SK-N-SH treated with all-trans-retinoic acid at 6 μM for 48 hours (cell line): ENCODE data around the gene CNEP1R1.
"Not testable (repeated sequence)": the region's sequence is repeated elsewhere in the genome, so short reads cannot be mapped to it uniquely, and the experiment has no call there.

Experiments
- ATAC-seq: fragments of 200-7000 bp; cut with Tn5 transposase; 3 replicates; pipeline ENCODE4 v1.9.1; 2020; ENCODE audit warnings: mild to moderate bottlenecking, moderate library complexity
- ARNTL ChIP-seq: fragments of 450-650 bp; formaldehyde crosslinking; IDR thresholded peaks from 2 replicates; pipeline ENCODE4 v1.5.0; 2020; ENCODE audit warnings: low read depth, mild to moderate bottlenecking, moderate library complexity, borderline replicate concordance
- CSDC2 ChIP-seq: fragments of 250-450 bp; sonication (Bioruptor Pico); IDR thresholded peaks from 2 replicates; pipeline ENCODE4 v1.5.0; 2020; ENCODE audit warnings: mild to moderate bottlenecking, moderate library complexity
- ESRRG ChIP-seq: fragments of 250-450 bp; sonication (Bioruptor Pico); IDR thresholded peaks from 2 replicates; pipeline ENCODE4 v1.6.1; 2021; ENCODE audit warnings: mild to moderate bottlenecking
- GLIS3 ChIP-seq: fragments of 250-450 bp; sonication (Bioruptor Pico); IDR thresholded peaks from 2 replicates; pipeline ENCODE4 v1.5.0; 2020; ENCODE audit warnings: mild to moderate bottlenecking, moderate library complexity
- ISL1 ChIP-seq: fragments of 250-450 bp; sonication (Bioruptor Pico); IDR thresholded peaks from 2 replicates; pipeline ENCODE4 v2.1.2; 2022; ENCODE audit warnings: mild to moderate bottlenecking, moderate library complexity
- OSR1 ChIP-seq: fragments of 250-450 bp; sonication (Bioruptor Pico); IDR thresholded peaks from 2 replicates; pipeline ENCODE4 v1.8.0; 2022; ENCODE audit warnings: moderate library complexity, mild to moderate bottlenecking, inconsistent platforms
- PPARA ChIP-seq: fragments of 250-450 bp; sonication (Bioruptor Pico); IDR thresholded peaks from 2 replicates; pipeline ENCODE4 v1.5.0; 2020; ENCODE audit warnings: mild to moderate bottlenecking, borderline replicate concordance
- SNAI2 ChIP-seq: fragments of 250-450 bp; sonication (Bioruptor Pico); IDR thresholded peaks from 2 replicates; pipeline ENCODE4 v1.5.0; 2020; ENCODE audit warnings: mild to moderate bottlenecking, moderate library complexity
- TOX ChIP-seq: fragments of 250-450 bp; sonication (Bioruptor Pico); IDR thresholded peaks from 2 replicates; pipeline ENCODE4 v1.8.0; 2021; ENCODE audit warnings: mild to moderate bottlenecking, moderate library complexity, borderline replicate concordance
- ZC3H10 ChIP-seq: fragments of 250-450 bp; sonication (Bioruptor Pico); IDR thresholded peaks from 2 replicates; pipeline ENCODE4 v1.5.1; 2021; ENCODE audit warnings: mild to moderate bottlenecking, moderate library complexity
- ZFP3 ChIP-seq: fragments of 250-450 bp; sonication (Bioruptor Pico); IDR thresholded peaks from 2 replicates; pipeline ENCODE4 v1.5.0; 2020; ENCODE audit warnings: mild to moderate bottlenecking, moderate library complexity
- ZFP30 ChIP-seq: fragments of 450-650 bp; formaldehyde crosslinking; IDR thresholded peaks from 2 replicates; pipeline ENCODE4 v1.5.0; 2022; ENCODE audit warnings: mild to moderate bottlenecking, moderate library complexity
- ZNF565 ChIP-seq: fragments of 450-650 bp; formaldehyde crosslinking; conservative IDR thresholded peaks from 2 replicates; pipeline ENCODE4 v1.5.0; 2020; ENCODE audit warnings: low read depth, mild to moderate bottlenecking, moderate library complexity
- ZNF8 ChIP-seq: fragments of 450-650 bp; formaldehyde crosslinking; IDR thresholded peaks from 2 replicates; pipeline ENCODE4 v1.5.0; 2020; ENCODE audit warnings: mild to moderate bottlenecking, moderate library complexity
- TF ChIP-seq, protein P1 (sequence below): fragments of 250-450 bp; sonication (Bioruptor Pico); IDR thresholded peaks from 2 replicates; pipeline ENCODE4 v1.5.1; 2020; ENCODE audit warnings: low read depth, mild to moderate bottlenecking, moderate library complexity
- TF ChIP-seq, protein P2 (sequence below): fragments of 250-450 bp; sonication (Bioruptor Pico); IDR thresholded peaks from 2 replicates; pipeline ENCODE4 v1.8.0; 2021; ENCODE audit warnings: low read depth, mild to moderate bottlenecking, moderate library complexity, borderline replicate concordance
- TF ChIP-seq, protein P3 (sequence below): fragments of 250-450 bp; sonication (Bioruptor Pico); IDR thresholded peaks from 2 replicates; pipeline ENCODE4 v1.5.0; 2020; ENCODE audit warnings: mild to moderate bottlenecking, moderate library complexity
- TF ChIP-seq, protein P4 (sequence below): fragments of 250-450 bp; sonication (Bioruptor Pico); IDR thresholded peaks from 2 replicates; pipeline ENCODE4 v1.8.0; 2020; ENCODE audit warnings: mild to moderate bottlenecking, moderate library complexity, borderline replicate concordance
- TF ChIP-seq, protein P5 (sequence below): fragments of 250-450 bp; sonication (Bioruptor Pico); IDR thresholded peaks from 2 replicates; pipeline ENCODE4 v1.5.1; 2021; ENCODE audit warnings: mild to moderate bottlenecking, moderate library complexity

CNEP1R1 gene

DNA sequence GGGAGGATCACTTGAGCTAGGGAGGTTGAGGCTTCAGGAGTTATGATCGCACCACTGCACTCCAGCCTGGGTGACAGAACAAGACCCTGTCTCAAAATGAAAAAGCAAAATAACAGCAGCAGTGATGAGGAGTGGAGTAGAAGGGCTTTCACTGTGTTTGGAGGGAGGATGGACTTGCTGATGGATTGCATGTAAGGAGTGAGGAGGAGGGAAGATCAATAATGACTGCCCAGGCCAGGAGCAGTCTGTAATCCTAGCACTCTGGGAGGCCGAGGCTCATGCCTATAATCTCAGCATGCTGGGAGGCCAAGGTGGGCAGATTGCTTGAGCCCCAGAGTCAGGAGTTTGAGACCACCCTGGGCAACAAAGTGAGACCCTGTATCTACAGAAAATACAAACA, 14.8 kb upstream of the CNEP1R1 start:
- no peak for ATAC-seq
- TF ChIP-seq ZFP30 (no peak), ARNTL (CRISPR knock-in tag) (no peak), OSR1 (CRISPR knock-in tag) (no peak)
- TF ChIP-seq, protein P1, sequence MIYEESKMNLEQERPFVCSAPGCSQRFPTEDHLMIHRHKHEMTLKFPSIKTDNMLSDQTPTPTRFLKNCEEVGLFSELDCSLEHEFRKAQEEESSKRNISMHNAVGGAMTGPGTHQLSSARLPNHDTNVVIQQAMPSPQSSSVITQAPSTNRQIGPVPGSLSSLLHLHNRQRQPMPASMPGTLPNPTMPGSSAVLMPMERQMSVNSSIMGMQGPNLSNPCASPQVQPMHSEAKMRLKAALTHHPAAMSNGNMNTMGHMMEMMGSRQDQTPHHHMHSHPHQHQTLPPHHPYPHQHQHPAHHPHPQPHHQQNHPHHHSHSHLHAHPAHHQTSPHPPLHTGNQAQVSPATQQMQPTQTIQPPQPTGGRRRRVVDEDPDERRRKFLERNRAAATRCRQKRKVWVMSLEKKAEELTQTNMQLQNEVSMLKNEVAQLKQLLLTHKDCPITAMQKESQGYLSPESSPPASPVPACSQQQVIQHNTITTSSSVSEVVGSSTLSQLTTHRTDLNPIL (CRISPR knock-in tag), result no peak

DNA sequence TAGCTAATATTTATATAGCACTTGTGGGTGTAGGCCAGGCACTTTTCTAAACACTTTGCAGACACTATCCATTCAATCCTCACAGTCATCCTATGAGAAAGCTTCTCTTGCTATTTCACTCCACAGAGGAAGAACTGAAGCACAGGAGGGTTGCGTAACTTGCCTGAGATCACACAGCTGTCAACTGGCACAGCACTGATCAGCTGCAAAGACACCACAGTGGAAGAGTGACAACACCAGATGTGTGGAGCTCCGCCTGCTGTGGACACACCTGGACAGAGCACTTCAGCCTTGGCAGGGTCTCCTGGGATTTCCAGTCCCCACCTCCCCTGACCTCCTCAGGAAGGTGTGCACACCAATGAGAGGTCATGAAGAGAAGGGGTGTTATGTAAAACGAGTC, 13.3 kb upstream of the CNEP1R1 start:
- TF ChIP-seq SNAI2 (CRISPR knock-in tag) (no peak), GLIS3 (CRISPR knock-in tag) (no peak), ESRRG (CRISPR knock-in tag) (no peak), ISL1 (CRISPR knock-in tag) (no peak), TOX (CRISPR knock-in tag) (no peak)
- no peak for ATAC-seq

DNA sequence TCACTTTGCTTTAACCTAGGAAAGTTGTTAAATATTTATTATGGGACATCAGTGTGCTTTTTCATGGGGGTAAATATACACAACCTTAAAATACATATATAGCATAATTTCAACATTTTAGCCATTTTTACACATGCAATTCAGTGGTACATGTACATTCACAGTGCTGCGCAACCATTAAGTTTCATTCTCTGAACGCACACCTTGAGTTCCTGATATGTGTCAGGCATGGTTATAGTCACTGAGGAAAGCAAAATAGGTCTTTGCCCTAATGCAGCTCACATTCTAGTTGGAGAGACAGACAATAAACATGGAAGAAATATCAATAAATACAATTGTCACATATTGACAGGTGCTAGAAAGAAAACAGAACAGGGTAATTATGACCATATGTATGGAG, 12.8 kb upstream of the CNEP1R1 start:
- TF ChIP-seq, protein P2, sequence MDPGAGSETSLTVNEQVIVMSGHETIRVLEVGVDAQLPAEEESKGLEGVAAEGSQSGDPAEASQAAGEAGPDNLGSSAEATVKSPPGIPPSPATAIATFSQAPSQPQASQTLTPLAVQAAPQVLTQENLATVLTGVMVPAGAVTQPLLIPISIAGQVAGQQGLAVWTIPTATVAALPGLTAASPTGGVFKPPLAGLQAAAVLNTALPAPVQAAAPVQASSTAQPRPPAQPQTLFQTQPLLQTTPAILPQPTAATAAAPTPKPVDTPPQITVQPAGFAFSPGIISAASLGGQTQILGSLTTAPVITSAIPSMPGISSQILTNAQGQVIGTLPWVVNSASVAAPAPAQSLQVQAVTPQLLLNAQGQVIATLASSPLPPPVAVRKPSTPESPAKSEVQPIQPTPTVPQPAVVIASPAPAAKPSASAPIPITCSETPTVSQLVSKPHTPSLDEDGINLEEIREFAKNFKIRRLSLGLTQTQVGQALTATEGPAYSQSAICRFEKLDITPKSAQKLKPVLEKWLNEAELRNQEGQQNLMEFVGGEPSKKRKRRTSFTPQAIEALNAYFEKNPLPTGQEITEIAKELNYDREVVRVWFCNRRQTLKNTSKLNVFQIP, result no peak
- TF ChIP-seq ISL1 (CRISPR knock-in tag) (no peak), OSR1 (CRISPR knock-in tag) (no peak), ZNF565 (CRISPR knock-in tag) (no peak), ZFP30 (no peak), CSDC2 (CRISPR knock-in tag) (no peak)
- TF ChIP-seq, protein P3, sequence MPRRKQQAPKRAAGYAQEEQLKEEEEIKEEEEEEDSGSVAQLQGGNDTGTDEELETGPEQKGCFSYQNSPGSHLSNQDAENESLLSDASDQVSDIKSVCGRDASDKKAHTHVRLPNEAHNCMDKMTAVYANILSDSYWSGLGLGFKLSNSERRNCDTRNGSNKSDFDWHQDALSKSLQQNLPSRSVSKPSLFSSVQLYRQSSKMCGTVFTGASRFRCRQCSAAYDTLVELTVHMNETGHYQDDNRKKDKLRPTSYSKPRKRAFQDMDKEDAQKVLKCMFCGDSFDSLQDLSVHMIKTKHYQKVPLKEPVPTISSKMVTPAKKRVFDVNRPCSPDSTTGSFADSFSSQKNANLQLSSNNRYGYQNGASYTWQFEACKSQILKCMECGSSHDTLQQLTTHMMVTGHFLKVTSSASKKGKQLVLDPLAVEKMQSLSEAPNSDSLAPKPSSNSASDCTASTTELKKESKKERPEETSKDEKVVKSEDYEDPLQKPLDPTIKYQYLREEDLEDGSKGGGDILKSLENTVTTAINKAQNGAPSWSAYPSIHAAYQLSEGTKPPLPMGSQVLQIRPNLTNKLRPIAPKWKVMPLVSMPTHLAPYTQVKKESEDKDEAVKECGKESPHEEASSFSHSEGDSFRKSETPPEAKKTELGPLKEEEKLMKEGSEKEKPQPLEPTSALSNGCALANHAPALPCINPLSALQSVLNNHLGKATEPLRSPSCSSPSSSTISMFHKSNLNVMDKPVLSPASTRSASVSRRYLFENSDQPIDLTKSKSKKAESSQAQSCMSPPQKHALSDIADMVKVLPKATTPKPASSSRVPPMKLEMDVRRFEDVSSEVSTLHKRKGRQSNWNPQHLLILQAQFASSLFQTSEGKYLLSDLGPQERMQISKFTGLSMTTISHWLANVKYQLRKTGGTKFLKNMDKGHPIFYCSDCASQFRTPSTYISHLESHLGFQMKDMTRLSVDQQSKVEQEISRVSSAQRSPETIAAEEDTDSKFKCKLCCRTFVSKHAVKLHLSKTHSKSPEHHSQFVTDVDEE, result no peak
- TF ChIP-seq, protein P4, sequence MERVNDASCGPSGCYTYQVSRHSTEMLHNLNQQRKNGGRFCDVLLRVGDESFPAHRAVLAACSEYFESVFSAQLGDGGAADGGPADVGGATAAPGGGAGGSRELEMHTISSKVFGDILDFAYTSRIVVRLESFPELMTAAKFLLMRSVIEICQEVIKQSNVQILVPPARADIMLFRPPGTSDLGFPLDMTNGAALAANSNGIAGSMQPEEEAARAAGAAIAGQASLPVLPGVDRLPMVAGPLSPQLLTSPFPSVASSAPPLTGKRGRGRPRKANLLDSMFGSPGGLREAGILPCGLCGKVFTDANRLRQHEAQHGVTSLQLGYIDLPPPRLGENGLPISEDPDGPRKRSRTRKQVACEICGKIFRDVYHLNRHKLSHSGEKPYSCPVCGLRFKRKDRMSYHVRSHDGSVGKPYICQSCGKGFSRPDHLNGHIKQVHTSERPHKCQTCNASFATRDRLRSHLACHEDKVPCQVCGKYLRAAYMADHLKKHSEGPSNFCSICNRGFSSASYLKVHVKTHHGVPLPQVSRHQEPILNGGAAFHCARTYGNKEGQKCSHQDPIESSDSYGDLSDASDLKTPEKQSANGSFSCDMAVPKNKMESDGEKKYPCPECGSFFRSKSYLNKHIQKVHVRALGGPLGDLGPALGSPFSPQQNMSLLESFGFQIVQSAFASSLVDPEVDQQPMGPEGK (CRISPR knock-in tag), result no peak
- TF ChIP-seq, protein P5, sequence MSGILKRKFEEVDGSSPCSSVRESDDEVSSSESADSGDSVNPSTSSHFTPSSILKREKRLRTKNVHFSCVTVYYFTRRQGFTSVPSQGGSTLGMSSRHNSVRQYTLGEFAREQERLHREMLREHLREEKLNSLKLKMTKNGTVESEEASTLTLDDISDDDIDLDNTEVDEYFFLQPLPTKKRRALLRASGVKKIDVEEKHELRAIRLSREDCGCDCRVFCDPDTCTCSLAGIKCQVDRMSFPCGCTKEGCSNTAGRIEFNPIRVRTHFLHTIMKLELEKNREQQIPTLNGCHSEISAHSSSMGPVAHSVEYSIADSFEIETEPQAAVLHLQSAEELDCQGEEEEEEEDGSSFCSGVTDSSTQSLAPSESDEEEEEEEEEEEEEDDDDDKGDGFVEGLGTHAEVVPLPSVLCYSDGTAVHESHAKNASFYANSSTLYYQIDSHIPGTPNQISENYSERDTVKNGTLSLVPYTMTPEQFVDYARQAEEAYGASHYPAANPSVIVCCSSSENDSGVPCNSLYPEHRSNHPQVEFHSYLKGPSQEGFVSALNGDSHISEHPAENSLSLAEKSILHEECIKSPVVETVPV (CRISPR knock-in tag), result no peak
- no peak for ATAC-seq

DNA sequence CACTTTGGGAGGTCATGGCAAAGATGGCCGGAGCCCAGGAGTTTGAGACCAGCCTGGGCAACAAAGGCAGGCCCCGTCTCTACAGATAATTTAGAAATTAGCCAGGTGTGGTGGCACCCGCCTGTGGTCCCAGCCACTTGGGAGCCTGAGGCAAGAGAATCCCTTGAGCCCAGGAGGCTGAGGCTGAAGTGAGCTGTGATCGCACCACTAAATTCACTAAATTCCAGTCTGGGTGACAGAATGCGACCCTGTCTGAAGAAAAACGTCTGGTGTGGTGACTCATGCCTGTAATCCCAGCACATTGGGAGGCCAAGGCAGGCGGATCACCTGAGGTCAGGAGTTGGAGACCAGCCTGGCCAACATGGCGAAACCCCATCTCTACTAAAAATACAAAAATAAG, 10.8 kb upstream of the CNEP1R1 start:
- not testable (repeated sequence) for ATAC-seq

DNA sequence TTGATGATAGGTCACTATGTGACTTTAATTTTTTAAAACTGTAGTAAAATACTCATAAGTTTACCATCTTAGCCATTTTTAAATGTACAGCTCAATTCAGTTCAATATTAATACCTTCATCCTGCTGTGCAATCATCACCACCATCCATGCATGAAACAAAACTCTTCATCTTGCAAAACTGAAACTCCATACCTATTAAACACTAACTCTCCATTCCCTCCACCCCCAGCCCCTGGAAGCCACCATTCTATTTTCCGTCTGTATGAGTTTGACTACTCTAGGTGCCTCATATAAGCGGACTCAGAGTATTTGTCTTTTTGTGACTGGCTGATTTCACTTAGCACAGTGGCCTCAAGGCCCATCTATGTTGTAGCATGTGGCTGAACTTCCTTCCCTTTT, 9.4 kb upstream of the CNEP1R1 start:
- ATAC-seq, result no peak
- no peak for TF ChIP-seq PPARA
- TF ChIP-seq, protein P1 (CRISPR knock-in tag), result no peak
- no peak for TF ChIP-seq ARNTL (CRISPR knock-in tag)
- TF ChIP-seq, protein P5 (CRISPR knock-in tag), result no peak
- TF ChIP-seq, protein P3, result no peak
- no peak for TF ChIP-seq SNAI2 (CRISPR knock-in tag)
- no peak for TF ChIP-seq CSDC2 (CRISPR knock-in tag)
- TF ChIP-seq TOX (CRISPR knock-in tag), result no peak
- TF ChIP-seq ISL1 (CRISPR knock-in tag), result no peak
- TF ChIP-seq ZNF565 (CRISPR knock-in tag), result no peak
- TF ChIP-seq ZFP3 (CRISPR knock-in tag), result no peak
- TF ChIP-seq ESRRG (CRISPR knock-in tag), result no peak
- TF ChIP-seq ZC3H10 (CRISPR knock-in tag), result no peak
- TF ChIP-seq ZNF8, result no peak
